ENCODE measurements around the gene MCTP1.

The MCTP1 gene

DNA sequence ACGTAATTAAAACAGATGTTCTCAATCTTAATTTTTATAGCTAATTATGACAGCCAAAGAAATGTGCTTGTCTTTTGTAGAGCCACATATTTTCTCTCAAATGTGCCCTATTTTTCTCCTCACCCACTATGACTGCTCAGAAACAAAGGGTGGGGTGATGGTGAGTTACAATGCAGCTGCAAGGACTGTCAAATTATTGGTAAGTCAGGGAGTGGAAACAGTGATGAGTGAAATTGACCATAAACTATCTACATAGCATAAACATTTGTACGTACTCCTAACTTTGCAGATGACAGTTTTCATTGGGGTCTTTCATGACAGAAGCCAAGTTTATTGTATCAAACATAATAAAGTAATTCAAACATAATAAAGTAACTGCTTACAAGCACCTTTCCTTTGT, 215.9 kb downstream of the MCTP1 start:
- DNase-seq = no peak

GRCh38 chr5:95068289-95068910, 216.5 kb downstream of the MCTP1 start:
- DNase-seq = no peak

- no peak for DNase-seq
These were observed 218.8 kb downstream of the MCTP1 start for GRCh38 chr5:95066048-95066447.

DNA sequence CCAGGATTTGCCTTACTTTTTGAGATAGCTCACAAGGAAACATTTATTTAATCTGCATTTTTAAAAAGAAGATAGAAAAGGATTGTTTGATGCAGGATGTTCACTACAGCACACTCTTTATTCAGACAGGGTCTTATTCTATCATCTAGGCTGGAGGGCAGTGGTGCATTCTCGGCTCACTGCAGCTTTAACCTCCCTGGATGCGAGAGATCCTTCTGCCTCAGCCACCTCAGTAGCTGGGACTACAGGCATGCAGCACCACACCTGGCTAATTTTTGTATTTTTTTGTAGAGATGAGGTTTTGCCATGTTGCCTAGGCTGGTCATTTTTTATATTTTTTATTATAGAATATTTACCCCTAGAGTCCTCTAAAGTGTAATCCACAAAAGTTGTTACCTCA, 221.4 kb downstream of the MCTP1 start:
- DNase-seq = no peak

GRCh38 chr5:95060098-95060497, 224.8 kb downstream of the MCTP1 start:
- no peak for DNase-seq

DNA sequence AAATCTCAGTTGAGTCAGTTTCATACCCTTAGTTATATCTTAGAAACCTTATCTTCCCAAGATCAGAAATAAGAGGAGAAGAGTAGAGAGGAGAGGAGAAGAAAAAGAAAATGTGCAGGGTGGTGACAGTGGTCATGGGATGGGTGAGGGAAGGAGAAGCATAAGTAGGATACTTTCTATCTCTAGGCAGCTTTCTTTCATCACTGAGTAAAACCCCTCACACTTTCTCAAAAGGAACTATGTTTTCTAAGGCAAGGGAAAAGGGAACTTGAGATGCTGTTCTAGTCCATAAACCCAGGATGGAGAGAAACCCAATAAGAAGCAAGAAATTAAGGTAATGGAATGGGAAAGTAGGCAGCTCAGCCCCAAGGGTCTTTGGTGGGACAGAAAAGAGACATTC, 225.3 kb downstream of the MCTP1 start:
- DNase-seq = no peak

DNA sequence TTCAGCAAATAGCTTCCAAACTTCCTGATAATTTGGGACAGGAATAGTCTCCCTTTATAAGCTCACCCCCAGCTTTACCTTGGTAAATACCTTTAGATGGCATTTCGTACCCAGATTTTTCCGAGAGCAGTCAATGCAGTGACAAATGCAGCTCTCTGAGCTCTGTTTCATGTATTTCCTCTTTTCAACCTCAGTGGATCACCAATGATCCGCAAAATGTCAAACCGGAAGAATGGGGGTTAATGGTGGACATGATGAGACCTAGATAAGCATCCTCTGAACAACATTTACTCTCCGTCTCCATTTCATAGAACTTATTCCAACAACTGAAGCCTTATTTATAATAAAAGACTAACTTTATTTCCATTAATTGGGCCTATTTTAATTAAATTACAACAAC, 227.3 kb downstream of the MCTP1 start:
- no peak for DNase-seq

DNA sequence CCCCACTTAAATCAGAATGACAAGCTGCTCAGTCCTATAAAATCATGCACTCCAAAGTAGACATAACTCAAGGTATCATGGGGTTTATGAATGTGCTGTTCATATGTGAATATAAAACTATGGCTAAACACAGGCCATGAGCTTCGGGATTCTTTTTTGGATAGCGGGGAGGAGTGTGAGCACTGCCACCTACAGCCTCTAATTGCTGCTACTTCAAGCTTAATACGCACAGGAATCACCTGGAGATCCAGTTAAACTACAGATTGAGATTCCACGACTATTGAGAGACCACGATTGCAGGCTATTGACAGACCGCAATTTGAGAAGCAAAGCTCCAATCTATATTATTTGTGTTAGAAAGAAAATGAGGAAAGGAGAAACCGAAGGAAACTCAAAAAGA, 231.6 kb downstream of the MCTP1 start:
- DNase-seq = no peak

DNA sequence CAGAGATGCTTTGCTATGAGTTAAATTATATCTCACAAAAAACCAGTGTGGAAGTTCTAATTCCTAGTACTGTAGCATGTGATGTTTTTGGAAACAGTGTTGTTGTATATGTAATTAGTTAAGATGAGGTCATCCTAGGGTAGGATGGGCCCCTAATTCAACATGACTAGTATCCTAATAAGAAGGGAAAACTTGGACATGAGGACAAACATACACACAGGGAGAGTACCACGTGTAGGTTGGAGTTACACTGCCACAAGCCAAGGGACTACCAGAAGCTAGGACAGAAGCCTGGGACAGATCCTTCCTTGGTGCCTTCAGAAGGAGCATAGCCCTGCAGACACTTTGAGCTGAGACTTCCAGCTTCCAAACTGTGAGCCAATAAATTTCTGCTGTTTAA, 234.2 kb downstream of the MCTP1 start:
- DNase-seq = no peak

DNA sequence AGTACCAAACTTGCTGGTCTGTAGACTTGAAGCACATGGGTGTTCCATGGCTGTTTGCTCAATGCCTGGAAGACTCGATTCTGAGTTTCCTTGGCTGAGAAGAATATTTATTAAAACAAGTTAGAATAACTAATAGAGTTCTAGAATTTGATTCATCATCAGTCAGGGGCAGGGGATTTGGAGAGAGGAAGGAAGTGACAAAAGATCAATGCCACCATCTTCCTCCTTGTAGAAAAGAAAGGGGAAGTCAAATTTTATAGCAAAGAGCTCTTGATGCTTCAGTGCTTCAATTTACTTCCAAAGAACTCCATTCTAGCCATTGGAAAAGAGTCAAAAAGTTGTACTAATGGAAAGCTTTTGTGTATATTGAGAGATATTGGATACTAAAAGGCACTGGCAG, 236.3 kb downstream of the MCTP1 start:
- DNase-seq = no peak

DNA sequence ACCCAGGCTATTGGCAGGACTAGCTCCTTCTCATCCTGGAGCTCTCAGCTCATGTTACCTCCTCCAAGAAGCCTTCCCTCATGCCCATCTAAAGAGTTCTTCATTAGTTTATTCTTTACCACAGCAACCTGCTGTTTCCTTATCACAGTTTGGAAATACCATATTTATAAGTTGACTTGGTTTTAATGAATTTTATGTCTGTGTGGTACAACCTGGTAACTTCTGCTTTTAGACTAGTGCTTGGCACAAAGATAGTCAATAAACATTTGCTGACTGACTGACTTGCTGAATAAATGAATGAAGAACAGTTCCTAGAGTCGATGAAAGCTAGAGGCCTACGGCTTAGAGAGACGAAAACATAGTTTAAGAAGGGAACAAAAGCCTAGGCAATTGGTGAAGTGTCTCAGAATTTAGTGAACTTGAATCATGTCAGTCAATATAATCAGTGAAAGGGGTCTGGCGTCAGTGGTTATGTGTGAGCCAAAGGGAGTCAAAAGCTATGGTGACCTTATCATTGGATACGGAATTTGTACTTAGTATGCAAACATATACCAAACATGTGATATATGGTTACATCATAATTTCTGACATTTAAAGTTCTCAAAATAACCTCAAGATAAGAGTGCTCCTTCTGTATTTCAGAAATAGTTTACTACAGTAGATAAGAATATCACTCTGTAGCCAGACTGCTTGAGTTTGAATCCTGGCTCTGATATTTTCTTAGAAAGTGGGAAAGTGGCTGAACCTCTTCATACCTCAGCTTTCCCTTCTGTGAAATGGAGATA, 239.5 kb downstream of the MCTP1 start:
- DNase-seq = no peak

DNA sequence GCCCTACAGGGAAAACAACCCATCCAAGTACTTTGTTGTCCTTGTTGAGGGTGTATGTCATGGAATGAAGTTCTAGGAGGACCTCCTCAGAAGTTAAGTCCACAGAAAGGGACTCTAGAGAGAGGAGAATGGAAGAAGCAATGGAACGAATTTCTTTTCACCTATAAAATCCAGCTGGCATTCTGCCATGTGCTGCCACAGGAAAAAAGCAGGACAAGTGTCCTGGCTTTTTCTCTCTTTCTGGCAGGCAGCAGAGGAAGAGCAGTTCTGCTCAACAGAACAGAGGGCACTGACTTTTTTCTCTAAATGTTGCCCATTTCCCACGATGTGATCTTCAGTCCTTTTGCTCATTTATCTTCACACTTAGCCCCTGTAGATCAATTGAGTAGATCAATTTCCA, 240.8 kb downstream of the MCTP1 start:
- DNase-seq = no peak

DNA sequence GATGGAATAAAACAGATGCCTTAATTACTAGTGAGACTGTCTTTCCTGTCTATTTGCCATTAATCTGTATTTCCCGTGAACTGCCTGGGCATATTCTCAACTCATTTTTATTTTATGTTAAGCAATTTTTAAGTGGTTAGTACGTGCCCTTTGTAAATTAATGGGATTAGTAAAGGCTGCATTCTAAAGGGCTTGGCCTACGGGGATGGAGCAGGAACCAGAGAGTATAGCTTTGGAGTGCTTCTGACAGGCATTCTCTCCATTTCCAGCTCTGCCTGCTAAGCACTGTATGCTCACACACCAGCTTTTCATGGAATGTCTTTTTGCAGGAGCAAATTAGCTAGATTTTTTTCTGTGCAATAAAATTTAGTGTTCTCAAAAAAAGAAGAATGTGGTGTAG, 241.2 kb downstream of the MCTP1 start:
- no peak for DNase-seq

DNA sequence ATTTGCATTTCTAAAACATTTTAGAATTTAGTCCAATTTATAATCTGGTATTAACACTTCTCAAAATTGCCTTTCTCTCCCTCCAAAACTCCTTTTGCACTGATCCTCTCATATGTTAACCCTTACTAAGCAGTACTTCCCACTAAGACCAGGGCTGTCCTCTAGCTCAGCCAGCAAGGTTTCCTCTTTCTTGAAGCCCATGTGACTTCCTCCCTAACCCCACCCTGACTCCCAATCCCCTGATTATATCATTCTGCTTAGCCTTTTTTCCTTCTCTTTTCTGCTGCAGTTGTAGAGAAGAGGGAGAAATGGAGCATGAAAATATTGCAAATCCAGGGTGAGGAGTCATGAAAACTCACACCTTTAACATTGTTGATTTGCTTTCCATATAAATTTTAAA, 241.7 kb downstream of the MCTP1 start:
- no peak for DNase-seq

GRCh38 chr5:95042037-95042436, 242.9 kb downstream of the MCTP1 start:
- DNase-seq = no peak

GRCh38 chr5:95035891-95036685, 248.8 kb downstream of the MCTP1 start:
- no peak for DNase-seq

DNA sequence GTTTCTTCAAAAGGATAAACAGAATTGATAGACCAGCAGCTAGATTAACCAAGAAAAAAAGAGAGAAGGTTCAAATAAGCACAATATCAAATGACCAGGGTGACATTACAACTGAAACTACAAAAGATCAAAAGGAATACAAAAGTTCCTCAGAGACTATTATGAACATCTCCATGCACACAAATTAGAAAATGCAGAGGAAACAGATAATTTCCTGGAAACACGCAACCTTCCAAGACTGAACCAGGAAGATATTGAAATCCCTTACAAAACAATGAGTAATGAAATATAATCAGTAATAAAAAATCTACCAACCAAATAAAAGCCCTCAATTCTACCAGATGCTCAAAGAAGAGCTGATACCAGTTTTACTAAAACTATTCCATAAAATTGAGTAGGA, 252.1 kb downstream of the MCTP1 start:
- DNase-seq = no peak

GRCh38 chr5:95029569-95030366, 255.1 kb downstream of the MCTP1 start:
- no peak for DNase-seq

DNA sequence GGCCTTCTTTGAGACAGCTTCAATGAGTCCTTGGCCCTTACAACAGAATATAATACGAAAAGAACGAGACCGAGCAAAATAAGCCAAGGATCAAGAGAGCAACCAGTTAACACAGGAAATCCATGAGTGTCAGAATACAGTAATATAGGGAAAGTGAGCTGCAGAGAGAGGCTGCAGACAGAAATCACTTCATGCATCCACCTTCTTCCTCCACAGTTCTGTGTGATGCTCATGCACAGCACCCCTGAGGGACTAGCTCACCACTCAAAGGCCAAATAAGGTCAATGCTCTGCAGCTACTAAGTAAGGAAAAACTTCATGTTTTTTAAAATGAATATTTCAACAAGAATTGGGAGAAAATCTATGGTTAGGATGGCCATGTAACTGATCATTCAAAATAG, 257.1 kb downstream of the MCTP1 start:
- no peak for DNase-seq

GRCh38 chr5:95027151-95027721, 257.7 kb downstream of the MCTP1 start:
- no peak for DNase-seq

DNA sequence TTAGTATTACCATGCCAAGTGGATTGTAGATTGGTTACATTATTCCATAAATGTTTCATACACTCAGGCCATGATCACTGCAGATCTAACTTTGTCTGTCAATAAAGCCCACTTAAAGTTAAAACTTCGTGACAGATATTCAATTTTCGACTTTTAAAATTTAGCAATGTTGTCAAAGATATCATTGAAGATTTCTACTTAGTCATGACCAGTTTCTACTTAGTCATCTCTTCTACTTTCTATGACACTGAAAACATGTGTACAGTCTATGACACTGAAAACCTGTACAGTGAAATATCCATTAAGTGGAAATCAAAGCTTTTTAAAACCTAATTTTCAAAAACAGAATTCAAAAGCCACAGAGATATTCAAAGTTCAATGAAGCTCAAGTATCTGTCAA, 258.2 kb downstream of the MCTP1 start:
- no peak for DNase-seq

- no peak for DNase-seq
These were observed 261.8 kb downstream of the MCTP1 start for GRCh38 chr5:95022967-95023695.

Data from NCI-H2171 treated with DMSO at 0.1 percent for 48 hours (cell line).